PC-9 (cell line): ENCODE measurements around the gene ZNF578.

Experiments
- CTCF ChIP-seq: fragments of 200-600 bp; sonication (generic); conservative IDR thresholded peaks from 2 replicates; pipeline ENCODE4 v1.6.1; 2017; ENCODE audit warnings: mixed run types, antibody characterized with exemption, mild to moderate bottlenecking, moderate library complexity
- EZH2 ChIP-seq: fragments of 200-600 bp; sonication (generic); IDR thresholded peaks from 2 replicates; pipeline ENCODE4 v1.8.0; 2017; ENCODE audit warnings: antibody characterized with exemption, low read depth

DNA sequence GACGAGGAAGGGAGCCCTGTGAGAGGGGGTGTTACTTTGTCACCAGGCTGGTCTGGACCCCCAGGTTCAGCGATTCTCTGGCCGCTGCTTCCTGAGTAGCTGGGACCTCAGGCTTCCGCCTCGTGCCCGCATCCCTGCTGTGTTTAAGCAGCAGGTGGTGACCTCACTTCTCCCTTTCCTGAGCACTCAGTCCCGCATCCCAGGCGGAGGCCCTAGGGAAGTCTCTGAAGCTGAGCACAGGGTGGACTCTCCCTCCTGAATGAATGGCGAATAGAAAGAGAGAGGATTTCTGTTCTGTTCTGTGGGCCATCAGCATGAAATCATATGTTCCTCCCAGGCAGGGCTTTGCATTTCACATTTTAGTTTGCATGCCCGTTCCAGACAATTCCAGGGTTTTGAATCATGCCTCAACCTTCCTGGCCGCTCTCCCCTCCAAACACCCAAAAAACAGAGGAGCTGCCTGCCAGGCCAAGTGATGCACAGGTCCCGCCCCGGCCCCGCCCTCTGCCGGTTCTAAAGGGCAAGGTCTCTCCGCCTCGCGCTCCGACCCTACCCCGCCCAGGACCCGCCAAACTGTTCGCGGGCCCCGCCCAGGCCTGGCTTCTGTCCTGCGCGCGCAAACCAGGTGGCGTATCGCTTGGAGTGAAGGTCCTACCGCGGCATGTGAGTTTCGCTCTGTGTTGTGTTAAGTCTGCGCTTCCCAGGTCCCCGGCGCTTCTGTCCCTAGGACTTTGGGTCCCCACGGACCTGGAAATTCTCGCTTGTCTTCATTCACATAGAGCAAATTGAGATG is 39.0 kb downstream of the ZNF578 start:
- no peak for TF ChIP-seq CTCF
- TF ChIP-seq EZH2: no peak
